Stimulated activated CD4-positive, alpha-beta T cell treated with anti-CD3 and anti-CD28 coated beads, TNF-alpha, amount 100 ng/mL, for 48 hours (primary cell): Measurements from ENCODE around the gene MSRB3.

Source experiments
- DNase-seq, 3 donors: peaks; one replicate each; pipeline ENCODE4 v3.0.0-alpha.2; 2020; ENCODE audit warnings: low read depth in 3 of 3

The MSRB3 gene

DNA sequence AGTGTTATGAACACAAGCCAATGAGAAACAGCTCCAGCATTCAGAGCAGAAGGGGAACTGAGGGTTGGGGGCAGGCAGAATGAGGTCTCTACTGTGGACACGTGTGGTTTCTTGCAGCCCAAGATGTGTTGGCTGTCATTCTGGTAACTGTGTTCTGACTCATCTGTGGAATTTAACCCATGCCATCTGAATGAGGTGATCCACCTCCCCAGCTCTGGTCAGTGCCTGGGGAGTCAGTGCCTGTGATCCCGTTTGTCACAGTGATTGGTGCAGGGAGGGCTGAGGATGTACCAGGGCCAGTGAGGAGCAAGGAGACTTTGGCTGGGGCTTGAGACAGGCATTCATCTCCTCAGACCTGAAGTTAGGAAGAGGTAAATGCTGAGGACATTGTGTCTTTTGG, 216.8 kb downstream of the MSRB3 start:
- DNase-seq, result no peak

DNA sequence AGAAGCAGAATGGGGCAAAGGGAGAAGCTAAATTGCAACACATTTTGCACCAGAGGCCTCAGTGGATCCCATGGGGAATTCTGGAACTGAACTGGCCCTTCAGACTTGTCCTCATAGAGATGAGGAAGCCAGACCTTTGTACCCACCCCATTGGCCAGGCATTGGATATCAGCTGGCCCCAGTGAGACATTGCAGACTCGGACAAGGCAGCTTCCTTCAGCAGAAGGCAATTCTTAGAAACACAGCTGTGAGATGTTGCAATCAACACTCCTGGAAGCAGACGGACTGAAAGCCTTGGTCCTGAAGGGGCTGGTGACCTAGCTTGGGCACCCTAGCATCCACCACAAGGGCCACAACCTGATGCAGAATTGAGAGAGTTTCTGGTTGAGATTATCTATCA, 218.1 kb downstream of the MSRB3 start:
- DNase-seq, result no peak

GRCh38 chr12:65497660-65498059, 219.2 kb downstream of the MSRB3 start:
- DNase-seq, result no peak

GRCh38 chr12:65499167-65499566, 220.7 kb downstream of the MSRB3 start:
- DNase-seq, result no peak

GRCh38 chr12:65500091-65500900, 221.8 kb downstream of the MSRB3 start:
- no peak for DNase-seq

DNA sequence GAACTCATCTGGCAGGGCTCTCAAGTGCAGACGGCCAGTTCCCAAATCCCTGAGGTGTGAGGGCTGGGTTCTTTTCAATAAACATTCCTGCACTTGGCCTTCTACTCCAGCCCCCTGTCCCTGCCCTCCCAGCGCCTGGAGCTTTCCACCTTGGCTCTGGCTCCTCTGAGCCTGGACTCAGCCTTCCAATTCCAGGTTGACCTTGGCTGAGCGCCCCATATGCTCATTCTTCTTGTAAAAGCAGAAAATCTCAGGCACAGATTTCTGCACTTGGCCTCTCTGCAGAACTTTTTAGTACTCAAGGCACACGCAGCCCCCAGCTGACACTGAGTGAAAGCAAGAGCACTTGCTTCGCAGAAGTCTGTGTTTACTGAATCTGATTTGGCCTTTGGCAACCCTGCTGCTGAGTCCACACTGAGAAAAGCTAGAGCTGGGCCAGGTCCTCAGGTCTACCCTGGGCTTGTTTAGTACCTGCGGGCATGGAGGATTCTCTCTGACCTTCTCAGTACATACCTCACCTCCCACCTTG, 222.7 kb downstream of the MSRB3 start:
- DNase-seq, result no peak

DNA sequence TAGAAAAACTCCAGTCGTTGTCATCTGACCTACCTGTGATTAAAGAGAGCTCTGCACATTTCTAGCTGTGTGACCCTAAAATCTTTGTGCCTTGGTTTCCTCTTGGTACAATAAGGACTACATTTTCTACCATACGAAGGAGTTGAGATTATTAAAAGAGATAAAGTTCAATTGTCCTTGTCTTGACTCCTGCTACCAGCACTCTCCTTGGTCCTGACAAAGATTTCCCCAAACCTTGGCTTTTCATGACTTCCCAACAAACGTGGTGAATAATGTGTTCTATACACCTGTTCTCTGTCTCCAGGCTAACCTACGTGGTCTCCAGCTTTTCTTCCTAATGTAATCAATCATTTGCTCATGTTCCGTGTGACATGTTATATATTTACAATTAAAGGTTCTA, 223.5 kb downstream of the MSRB3 start:
- no peak for DNase-seq

- DNase-seq, result no peak
Observed at GRCh38 chr12:65504417-65504816, 225.9 kb downstream of the MSRB3 start.

DNA sequence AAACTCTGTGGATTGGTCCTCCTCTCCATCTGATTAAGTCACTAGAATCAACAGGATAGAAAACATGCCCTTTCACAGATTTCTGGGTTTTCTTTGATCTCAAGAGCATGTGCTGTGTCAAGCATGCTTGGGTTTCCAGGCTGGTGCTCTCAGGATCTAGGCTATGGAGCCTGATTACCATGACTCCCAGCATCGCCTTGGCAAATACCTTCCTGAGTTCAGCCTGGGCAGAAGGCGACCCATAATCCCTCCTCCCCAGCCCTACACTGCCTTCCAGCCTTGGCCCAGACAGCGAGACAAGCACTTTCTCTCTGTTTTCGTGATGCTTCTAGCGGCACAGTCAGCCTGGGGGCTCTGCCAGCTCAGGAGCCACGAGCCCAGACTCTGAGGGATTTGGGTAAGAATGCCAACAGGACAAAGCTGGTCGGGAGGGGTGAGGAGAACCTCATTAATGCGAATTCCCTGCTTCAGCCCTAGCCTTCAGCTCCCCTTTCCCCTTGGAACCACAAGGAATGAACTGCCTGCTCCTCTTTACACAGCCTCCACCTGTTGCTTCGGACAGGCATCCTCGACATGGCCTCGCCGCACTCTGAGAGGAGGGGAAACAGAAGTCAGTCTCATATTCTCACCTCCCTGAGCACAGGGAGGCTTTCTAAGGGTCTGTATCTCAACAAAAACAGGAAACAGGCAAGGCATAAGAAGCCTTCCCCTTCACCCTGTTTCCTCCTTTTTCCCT, 227.1 kb downstream of the MSRB3 start:
- no peak for DNase-seq

GRCh38 chr12:65508276-65509035, 230.0 kb downstream of the MSRB3 start:
- DNase-seq, result no peak

DNA sequence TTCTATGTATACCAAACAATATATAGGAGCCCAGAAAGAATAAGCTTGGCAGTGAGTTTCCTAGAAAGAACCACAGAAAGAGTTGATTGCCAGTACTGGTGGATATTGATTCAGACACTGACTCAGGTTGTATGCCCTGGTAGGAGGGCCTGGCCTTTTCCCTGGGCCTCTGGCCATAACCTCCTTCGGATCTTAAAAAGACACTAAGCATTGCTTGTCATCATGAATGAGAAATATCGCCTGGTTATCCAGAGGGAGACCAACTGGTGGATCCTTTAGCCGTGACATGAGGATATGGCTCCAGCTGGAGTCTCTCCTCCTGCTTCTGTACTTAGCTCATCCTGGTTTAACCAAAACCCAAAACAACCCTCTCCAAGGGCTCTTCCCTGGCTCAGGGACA, 231.5 kb downstream of the MSRB3 start:
- no peak for DNase-seq

DNA sequence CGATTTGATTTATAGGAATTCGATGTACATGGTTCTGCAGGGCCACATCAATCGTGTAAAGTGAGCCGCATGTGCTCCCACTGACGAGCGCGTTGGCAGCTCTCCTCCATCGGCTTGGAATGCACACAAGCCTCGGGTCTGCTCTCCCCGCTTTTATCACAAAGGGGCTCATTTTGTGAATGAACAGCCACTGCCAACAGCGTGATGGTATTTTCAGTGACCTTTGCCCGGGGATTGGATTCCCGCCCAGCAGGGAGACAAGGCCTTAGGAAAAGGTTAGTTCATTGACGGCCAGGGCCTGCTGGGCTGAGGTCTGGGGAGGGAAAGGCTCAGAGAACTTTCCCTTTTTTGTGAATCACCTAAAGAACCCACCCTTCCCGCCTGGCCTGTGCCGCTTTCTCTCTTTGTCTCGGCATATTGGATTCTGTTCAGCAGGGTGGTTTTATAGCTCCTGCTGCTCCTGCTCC, 232.1 kb downstream of the MSRB3 start:
- no peak for DNase-seq

- no peak for DNase-seq
Observed at GRCh38 chr12:65511134-65511834, 232.8 kb downstream of the MSRB3 start.

GRCh38 chr12:65511912-65512311, 233.4 kb downstream of the MSRB3 start:
- DNase-seq, result no peak
